22Rv1 (cell line): Measurements from ENCODE around the gene TBC1D22B.

Source experiments
- CTCF ChIP-seq: fragments of 450-650 bp; IDR thresholded peaks from 2 replicates; pipeline ENCODE4 v1.5.1; 2017; ENCODE audit warnings: mild to moderate bottlenecking
- ZFX ChIP-seq: fragments of 450-650 bp; IDR thresholded peaks from 2 replicates; pipeline ENCODE4 v1.6.1; 2017; ENCODE audit warnings: antibody characterized with exemption, borderline replicate concordance

- TF ChIP-seq CTCF (no peak), ZFX (no peak)
Observed at GRCh38 chr6:37277001-37277409, 19.4 kb downstream of the TBC1D22B start.
